CD4-positive, alpha-beta T cell treated with Interleukin-10 for 1 hour (primary cell): ENCODE measurements around the gene SLC25A31.

Experiments used
- DNase-seq: peaks from one replicate; pipeline ENCODE4 v3.0.0-alpha.2; 2020

Gene SLC25A31

GRCh38 chr4:127730142-127730913, at the start of gene SLC25A31:
SLC25A31 (plus strand) TSS chr4:127730400; CDS start chr4:127730546, 146 bp downstream.
- DNase-seq, result no peak

DNA sequence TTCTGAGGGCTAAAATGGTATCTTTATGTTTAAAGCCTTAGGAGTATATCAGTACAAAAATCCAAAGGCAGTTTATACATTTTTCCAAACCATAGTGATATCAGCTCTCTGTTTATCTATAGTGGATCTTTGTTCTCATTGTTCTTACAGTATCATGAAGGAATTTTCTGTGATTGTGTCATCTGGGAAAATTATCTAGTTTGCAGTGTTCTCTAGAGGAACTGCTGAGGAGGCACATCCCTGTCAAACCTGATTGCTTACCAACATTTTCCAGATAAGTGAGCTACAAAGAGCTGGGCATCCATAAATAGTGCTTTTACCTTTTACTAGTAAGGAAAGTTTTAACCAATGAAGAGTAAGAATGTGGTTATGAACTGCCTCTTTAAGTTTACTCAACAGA, 44.9 kb upstream of the SLC25A31 start:
- DNase-seq, result no peak

DNA sequence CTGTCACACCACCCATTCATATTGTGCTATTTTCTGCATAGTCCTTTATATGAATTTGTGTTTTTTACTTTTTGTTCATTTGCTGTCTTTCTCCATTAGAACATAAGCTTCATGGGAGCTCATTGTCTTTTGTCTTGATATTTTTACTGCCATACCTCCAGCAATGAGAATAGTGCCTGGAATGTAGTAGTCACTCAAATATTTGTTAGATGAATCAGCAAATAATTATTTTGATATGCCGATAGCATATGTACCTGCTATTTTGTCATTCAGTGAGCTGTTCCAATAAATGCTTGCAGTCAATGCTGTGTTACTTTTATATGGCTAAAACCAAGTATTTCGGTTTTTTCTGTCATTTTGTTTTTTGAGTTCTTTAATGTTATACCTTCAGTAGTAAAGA, 43.5 kb upstream of the SLC25A31 start:
- no peak for DNase-seq

DNA sequence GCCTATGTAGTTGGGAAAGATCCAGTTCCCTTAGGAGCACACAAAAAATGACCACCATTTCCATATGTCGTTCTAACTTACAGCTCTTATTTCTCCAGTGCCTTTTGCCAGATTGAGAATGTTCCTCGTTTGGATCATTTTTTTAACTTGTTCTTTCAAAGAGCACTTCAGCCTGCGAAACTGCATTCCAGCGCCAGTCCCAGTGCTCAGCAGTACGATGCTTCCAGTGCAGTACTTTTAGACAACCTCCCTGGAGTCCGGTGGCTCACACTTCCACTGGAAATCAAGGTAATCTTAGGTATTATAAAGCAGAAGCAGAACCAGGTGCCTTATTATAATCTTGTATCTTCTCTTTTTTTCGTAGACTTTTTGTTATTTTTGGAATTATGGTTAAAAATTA, 42.6 kb upstream of the SLC25A31 start:
- DNase-seq, result no peak

- no peak for DNase-seq
Observed at GRCh38 chr4:127698789-127699200, 31.4 kb upstream of the SLC25A31 start.

GRCh38 chr4:127708985-127709384, 21.2 kb upstream of the SLC25A31 start:
- DNase-seq, result no peak

DNA sequence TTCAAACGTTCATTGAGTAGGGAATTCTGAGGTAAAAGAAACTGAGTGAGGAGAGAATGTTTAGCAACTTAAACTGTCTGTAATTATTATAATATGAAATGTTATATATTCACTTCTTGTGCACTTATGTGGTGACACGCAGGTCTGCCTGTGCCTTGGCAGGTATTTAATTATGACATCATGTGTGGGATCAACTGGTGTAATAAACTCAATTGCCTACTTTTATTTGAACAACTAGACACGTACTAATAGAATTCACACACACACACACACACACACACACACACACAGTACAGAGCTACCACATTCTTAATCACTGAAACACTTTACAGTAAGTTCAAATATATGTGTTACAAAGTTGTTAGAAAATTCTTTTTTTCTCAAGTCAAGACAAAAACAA, 20.7 kb upstream of the SLC25A31 start:
- no peak for DNase-seq

- no peak for DNase-seq
Observed at GRCh38 chr4:127731406-127731805, 1.2 kb downstream of the SLC25A31 start.

GRCh38 chr4:127732623-127733328, 2.6 kb downstream of the SLC25A31 start:
- DNase-seq, result no peak

DNA sequence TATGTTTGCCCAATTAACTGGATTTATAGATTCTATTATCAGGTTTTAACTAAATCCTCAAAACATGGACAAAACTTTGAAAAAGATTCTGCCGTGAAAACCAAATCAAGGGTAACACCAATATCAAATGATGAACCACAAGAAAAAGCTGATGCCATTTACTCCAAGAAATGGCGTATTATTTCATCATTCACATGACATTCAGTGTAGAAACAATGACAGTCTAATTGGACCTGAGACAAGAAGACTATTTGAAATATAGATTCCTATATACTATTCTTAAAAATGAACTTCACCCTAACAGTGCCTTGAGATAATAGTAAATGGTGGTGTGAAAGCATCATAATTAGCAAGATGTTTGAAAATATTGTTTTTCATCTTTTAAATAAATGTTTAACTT, 4.8 kb downstream of the SLC25A31 start:
- no peak for DNase-seq

- DNase-seq, result no peak
Observed at GRCh38 chr4:127737295-127737694, 7.1 kb downstream of the SLC25A31 start.

GRCh38 chr4:127741247-127741646, 11.0 kb downstream of the SLC25A31 start:
- DNase-seq, result no peak

- DNase-seq, result no peak
Observed at GRCh38 chr4:127747883-127748282, 17.7 kb downstream of the SLC25A31 start.

- DNase-seq, result no peak
Observed at GRCh38 chr4:127748957-127749356, 18.8 kb downstream of the SLC25A31 start.

DNA sequence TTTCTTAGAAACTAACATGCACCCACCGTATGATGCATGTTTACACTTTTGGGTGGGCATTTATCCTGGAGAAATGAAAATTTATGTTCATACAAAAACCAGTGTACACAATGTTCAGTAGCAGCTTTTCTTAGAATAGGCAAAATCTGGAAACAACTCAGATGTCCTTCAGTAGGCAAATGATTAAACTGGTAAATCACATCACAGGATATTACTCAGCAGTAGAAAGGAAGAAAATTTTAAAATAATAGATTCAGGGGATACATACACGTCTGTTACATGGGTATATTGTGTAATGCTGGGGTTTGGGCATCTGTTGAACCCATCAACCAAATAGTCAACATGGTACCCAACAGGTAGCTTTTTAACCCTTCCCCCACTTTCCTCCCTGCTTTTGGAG, 26.7 kb downstream of the SLC25A31 start:
- no peak for DNase-seq

DNA sequence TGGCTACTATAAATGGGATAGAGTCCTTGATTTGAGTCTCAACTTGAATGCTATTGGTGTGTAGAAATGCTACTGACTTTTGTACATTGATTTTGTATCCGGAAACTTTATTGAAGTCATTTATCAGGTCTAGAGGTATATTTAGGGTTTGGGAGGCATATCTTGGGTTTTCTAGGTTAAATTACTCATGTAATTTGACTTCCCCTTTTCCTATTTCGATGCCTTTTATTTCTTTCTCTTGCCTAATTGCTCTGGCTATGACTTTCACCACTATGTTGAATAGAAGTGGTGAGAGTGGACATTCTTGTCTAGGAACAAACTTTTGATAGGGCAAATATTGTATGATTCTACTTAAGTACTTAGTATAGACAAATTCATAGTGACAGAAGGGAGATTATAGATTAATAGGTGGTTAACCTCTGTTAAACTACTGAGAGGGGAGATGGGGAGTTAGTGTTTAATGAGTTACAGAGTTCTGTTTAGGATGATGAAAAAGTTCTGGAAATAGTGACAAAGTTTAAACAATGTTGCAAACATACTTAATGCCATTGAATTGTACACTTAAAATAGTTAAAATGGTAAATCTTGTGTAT, 29.1 kb downstream of the SLC25A31 start:
- DNase-seq, result no peak

GRCh38 chr4:127759893-127760292, 29.7 kb downstream of the SLC25A31 start:
- DNase-seq, result no peak

DNA sequence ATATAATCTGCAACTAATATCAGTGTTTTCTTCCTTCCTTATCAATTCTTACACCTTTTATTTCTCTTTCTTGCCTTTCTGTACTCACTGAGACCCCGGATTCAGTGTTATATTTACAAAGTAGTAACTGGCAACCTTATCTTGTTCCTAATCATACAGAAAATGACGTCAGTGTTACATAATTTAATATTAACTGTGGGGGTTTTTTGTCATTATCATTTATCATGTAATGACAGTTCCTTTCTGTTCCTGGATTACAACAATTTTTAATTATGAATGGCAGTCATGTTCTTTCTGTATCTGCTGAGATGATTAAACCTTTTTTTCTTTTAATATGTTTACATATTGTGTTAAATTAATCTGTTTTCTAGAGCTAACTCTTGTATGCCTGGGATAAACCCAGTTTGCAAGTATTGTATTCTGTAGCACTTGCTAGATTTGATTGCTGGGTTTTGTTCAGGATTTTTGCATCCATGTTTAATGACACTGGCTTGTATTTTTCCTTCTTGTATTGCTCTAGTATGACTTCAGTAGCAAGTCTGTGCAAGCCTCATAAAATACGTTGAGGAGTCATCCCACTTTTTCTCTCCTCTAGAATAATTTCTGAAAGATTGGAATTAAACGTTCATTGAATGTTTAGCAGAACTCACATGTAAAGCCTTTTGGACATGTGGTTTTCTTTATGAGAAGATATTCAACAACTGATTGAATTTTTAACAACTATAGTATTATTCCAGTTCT, 41.5 kb downstream of the SLC25A31 start:
- no peak for DNase-seq

DNA sequence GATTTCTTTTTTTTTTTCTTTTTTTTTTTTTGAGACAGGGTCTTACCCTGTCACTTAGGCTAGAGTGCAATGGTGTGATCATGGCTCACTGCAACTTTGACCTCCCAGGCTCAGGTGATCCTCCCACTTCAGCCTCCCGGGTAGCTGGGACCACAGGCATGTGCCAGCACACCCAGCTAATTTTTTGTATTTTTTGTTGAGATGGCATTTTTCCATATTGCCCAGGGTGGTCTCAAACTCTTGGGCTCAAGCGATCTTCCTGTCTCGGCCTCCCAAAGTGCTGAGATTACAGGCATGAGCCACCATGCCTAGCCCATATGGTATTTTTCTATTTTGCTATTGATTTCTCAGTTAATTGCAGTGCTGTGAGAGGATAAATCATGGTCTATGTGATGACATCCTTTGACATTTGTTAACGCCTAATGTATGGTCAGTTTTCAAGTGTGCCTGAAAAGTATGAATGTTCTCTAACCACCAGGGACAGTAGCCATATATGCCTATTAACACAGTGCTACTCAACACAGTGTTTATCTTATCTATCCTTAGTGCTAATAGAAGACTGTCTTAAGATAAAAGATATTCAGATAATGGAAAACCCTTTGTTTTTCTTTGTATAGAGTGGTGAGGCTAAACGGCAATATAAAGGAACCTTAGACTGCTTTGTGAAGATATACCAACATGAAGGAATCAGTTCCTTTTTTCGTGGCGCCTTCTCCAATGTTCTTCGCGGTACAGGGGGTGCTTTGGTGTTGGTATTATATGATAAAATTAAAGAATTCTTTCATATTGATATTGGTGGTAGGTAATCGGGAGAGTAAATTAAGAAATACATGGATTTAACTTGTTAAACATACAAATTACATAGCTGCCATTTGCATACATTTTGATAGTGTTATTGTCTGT, 42.8 kb downstream of the SLC25A31 start:
- no peak for DNase-seq

DNA sequence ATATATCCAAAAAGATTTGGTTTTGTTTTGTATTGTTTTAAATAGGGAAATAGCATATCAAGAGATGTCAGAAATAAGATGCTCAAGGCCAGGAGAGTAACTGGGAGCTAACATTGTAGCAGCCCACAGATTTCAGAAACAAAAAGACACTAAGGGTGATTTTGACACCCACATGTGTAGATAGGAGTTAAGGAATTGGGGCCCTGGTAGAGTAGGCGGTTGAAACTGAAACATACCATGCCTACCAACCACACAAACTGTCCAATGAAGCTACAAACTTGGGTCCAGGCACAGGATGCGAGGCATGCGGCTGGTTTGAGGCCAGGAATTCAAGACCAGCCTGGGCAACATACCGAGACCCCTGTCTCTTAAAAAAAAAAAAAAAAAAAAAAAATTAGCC, 45.6 kb downstream of the SLC25A31 start:
- DNase-seq, result no peak

DNA sequence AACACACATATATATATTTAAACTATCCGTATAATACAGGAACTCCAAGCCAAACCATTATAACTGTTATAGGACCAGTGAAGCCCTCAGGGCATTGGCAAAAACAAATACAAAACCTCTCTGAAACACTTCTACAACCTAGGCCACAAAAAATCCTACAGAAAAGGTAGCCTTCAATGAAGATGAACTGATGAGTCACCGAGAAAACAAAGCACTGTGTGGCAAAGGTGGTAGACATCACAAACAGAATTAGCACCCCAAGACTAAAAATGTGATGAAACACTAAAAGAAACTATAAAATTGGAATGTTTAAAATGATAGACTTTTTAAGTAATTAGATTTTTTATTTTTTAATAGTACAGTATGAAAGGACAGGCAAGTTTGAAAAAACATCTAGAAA, 46.4 kb downstream of the SLC25A31 start:
- DNase-seq, result no peak

- DNase-seq, result no peak
Observed at GRCh38 chr4:127777487-127777886, 47.3 kb downstream of the SLC25A31 start.
